ENCODE data around the gene HIF3A.

DNA sequence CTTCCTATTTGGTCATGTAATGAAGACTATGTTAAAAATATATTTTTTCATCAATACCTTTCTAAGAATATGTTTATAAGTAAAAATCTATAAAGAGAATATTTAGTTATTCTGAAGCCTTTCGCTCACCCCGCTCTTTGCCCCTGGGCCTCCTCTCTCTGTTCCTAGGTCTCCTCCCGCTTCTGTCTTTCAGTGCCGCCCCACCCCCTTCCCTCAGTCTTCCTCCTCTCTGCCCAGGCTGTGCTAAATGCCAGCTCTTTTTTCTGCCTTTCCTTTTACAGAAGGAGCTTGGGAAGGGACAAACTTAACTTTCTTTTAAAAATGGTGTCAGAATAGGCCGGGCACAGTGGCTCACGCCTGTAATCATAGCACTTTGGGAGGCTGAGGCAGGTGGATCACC is 22.8 kb downstream of the HIF3A start:
- TF ChIP-seq ZNF274 (IDR thresholded peaks at IDR 0.05; ENCODE audit: low read depth, low read length) (no peak), YY1 (IDR thresholded peaks at IDR 0.05; ENCODE audit: insufficient read depth, insufficient read length) (no peak)
